ENCODE measurements around the gene RCAN2.

The RCAN2 gene

GRCh38 chr6:46329568-46329967, 161.7 kb downstream of the RCAN2 start:
- no peak for DNase-seq

GRCh38 chr6:46327779-46328178, 163.5 kb downstream of the RCAN2 start:
- no peak for DNase-seq

- no peak for DNase-seq
Measured at GRCh38 chr6:46325561-46326530, 165.4 kb downstream of the RCAN2 start.

- DNase-seq = no peak
Measured at GRCh38 chr6:46324706-46325105, 166.5 kb downstream of the RCAN2 start.

DNA sequence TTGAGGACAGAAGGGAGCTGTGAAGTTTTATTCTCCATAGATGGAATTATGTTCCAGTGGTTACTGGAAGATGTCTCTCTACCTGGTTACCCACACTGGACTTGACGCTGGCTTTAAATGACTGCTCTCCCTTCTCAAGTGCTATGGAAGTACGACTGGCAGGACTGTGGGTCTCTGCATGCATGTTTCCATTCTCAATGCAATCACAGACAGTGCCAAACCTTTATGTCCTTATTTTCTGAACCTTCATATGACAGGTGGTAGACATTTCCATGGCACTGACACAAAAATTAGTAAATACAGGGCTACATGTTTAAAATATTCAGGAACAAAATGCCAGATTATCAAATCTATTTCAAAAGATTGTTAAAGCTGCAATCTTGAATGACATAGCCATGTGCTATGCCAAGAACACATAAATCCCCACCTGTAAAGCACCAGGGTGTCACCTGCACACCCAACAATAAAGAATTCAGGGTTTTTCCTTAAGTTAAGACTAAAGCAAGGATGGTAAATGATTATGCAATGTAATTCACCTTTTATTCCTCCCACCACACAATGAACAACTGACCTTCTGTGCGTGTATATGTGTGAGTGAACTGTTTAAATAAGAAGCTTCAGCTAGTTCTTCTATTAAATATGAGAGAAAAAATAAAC, 167.2 kb downstream of the RCAN2 start:
- DNase-seq = no peak

DNA sequence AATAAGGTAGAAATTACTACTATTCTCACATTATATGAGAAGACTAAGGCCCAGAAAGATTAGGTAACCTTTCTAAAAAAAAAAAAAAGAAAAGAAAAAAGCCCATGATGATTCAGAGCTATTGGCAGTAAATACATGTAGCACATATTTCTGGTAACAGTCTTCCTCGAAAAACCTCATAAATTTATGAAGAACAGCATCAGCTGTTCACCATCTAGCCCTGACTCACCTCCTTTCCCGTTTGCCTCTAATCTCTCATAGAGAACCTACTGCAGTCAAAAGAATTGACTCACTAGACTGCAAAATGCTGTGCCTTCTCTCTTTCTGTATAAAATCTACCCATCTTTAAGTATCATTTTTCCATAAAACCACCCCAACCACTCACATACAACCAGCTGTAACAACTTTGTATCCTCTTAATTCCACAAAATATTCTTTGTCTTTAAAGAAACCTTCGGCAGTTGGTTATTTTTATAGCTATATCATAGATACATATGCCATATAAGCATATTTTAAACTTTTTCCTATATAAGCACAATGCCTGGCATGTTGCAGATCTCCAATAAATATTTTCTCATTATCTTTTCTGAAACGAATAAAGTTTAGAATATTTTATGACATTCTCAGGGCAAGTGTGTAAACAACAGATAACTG, 167.8 kb downstream of the RCAN2 start:
- DNase-seq = no peak

DNA sequence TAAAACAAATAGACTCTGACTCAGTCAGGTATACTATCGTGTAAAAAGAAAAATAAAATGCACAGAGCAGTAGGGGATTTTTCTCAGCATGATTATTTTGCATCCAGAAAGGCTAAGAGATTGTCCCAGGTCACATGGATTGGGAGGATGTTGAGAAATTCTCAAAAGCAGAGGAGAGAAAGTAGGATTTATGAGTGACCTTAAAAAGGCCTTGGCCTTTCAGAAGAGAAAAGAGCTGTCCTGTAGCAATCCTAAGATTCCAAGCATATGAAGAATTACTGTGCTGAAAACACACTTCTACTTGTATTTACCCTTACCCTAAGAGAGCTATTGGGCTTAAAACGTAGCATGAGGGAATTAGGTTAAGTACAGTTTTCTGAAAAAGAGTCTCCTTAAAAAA, 170.7 kb downstream of the RCAN2 start:
- DNase-seq = no peak

DNA sequence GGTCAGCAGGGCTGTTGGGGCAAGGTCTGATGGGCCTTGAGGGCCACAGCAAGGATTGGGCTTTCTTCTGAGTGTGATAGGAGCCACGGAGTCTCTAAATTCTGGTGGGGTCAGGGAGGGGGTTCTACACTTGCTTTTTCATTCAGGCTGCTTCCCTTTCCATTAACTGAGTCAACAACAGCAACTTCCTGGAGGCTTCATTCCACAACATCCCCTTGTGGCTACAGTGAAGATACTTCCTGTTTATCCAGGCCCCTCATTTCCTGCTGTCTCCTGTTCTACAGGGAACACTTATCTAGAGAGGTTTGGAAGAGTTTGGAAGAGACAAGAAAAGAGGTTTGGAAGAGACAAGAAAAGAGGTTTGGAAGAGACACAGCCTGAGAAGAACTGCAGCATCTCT, 175.7 kb downstream of the RCAN2 start:
- DNase-seq = no peak

GRCh38 chr6:46312654-46313053, 178.6 kb downstream of the RCAN2 start:
- no peak for DNase-seq

- no peak for DNase-seq
Measured at GRCh38 chr6:46310196-46310595, 181.1 kb downstream of the RCAN2 start.

DNA sequence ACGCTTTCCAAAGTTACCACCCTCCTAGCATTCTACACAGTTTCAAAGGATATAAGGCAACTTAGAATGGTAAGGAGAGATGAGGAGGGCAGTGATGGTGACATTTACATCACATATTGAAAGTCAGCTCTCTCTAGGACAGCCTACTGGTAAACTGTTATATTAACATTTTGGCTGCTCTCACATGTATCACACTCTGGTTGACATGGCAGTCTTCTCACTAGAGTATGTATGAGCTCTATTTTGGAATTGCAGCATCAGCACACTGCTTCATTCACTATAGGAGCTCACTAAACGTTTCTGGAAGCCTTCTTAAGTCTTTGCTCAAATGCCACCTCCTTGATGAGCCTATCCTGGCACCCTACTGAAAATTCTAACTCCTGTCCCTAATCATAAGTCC, 184.8 kb downstream of the RCAN2 start:
- DNase-seq = no peak

DNA sequence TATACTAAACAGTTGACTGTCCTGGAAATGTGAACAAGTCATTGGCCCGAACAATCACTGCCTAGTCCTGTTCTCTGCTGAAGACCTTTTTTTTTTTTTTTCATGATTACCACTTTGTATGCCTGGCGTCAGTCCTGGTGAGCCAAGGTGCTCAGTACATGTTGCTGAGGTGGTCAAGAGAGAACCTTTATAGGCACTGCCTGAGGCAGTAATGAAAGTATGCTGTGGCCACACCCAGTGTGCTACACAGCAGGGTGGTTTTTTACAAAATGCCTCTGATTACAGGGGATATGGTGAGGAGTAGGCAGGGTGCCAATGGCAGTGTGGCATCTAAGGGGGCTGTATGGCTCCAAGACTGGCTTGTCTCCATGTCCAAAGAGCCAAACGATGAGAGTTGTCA, 185.4 kb downstream of the RCAN2 start:
- DNase-seq = no peak

- DNase-seq = no peak
Measured at GRCh38 chr6:46305236-46305635, 186.0 kb downstream of the RCAN2 start.

- DNase-seq = no peak
Measured at GRCh38 chr6:46302816-46303215, 188.4 kb downstream of the RCAN2 start.

DNA sequence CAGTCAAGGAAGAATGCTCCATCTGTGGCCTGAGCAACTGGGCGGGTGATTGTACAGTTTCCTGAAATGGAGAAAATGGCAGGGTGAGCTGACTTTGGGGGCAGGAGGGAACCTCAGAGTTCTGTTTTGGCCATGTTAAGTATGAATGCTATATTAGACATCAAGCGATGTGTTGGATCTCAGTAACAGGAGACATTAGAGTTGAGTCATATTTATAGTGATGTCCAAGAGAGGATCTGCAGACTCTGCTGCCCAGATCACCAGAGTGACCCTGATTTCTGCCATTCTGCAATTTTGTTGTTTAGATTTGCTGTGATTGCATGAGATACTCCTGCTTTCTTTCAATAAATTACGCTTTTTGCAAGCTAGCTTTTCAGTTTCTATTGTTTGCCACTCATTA, 189.1 kb downstream of the RCAN2 start:
- no peak for DNase-seq

DNA sequence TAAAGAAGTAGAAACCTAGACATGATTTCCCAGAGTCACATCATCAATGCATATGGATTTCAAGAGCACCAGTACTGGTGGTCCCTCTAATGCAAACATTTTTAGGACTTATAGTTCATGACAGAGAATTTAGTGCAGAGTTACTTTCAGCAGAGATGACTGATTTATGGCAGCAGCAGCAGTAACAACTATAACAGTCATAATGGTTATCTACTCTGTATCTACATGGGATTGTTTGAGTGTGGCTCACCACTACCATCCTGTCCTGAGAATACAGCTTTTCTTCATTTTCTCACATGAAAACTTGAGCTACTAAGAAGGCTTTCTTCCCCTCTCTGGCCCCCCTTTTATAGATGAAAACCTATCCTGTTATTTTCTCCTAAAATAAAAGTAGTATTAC, 192.0 kb downstream of the RCAN2 start:
- no peak for DNase-seq

DNA sequence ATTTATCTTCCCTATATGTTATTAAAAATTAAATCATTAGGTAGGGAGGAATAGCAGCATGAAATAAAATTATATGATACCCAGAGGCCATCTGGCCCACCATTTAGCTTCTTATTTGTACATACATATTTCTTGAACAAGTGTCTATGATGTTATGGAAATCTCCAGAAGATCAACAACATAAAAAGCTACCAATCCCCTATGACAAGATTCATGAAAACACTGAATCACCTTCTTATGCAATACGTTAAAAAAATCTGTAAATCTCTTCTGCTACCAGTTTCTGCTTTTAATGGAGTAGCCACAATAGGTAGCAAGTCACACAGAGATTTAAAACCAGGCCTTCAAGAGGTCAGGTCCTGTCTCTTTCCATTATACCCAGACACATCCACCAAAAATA, 194.7 kb downstream of the RCAN2 start:
- no peak for DNase-seq

DNA sequence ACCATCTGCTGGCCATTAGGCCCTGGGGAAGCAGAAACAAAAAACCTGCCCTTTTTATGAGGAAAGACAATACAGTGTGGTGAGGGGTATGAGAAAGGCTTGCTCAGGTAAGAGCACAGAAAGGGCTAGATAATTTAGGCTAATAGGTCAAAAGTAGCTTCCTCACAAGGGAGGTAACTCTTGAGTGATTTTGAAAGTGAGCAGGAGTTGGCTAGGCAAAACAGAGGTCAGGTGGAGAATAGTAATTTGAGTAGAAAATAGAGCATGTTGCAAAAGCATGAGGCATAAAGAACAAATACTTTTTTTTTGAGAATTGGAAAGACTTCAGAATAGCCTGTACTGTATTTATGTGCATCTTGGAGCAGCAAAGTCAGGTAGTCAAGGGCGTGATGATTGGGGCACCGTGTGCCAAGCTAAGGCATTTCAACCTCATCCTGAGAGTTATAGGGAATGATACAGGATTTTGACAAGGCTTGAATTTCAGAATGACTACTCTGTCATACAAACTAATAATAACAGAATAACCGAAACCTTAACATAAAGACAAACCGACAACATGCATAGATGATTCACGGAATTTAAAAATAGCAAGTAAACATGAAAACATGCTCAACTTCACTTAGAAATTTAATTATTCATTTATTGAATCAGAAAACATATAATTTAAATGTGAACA, 197.5 kb downstream of the RCAN2 start:
- DNase-seq = no peak

GRCh38 chr6:46291880-46292279, 199.4 kb downstream of the RCAN2 start:
- no peak for DNase-seq

- no peak for DNase-seq
Measured at GRCh38 chr6:46291275-46291633, 200.0 kb downstream of the RCAN2 start.

- DNase-seq = no peak
Measured at GRCh38 chr6:46290421-46291274, 200.6 kb downstream of the RCAN2 start.

DNA sequence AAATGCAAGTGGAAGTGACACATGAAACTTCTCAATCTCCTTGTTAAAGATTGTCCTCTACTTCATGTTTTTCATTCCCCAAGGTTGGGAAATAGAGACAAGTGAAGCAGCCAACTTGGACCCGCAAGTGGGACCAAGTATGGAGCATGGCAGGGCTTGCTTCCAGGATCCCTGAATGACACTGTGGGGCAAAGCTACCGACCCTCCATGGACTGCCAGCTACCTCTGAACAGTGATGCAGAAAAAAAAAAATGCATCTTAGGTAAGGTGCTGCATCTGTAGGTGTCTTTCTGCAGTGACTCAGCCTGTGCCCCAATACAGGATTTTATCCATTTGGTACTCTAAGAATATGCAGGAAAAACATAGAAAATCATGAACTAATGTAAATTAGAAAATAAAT, 201.4 kb downstream of the RCAN2 start:
- DNase-seq = no peak

Data from activated CD4-positive, alpha-beta T cell treated with anti-CD3 and anti-CD28 coated beads for 4 hours (primary cell).